22Rv1 (cell line): ENCODE measurements around the gene MYH15.

ENCODE experiments used
- H3K27ac ChIP-seq: fragments of 450-650 bp; 2 replicates; pipeline ENCODE4 v1.5.1; 2017
- CTCF ChIP-seq: fragments of 450-650 bp; IDR thresholded peaks from 2 replicates; pipeline ENCODE4 v1.5.1; 2017; ENCODE audit warnings: mild to moderate bottlenecking
- ZFX ChIP-seq: fragments of 450-650 bp; IDR thresholded peaks from 2 replicates; pipeline ENCODE4 v1.6.1; 2017; ENCODE audit warnings: antibody characterized with exemption, borderline replicate concordance

MYH15 gene

GRCh38 chr3:108509871-108510270, 525 bp downstream of the MYH15 start:
- no peak for TF ChIP-seq ZFX
- no peak for TF ChIP-seq CTCF
- no peak overlapping the region for H3K27ac ChIP-seq

- TF ChIP-seq CTCF (no peak), ZFX (no peak)
- no peak overlapping the region for H3K27ac ChIP-seq
These were observed 1.1 kb downstream of the MYH15 start for GRCh38 chr3:108509263-108509662.

- no peak overlapping the region for H3K27ac ChIP-seq
- TF ChIP-seq ZFX, result no peak
- no peak for TF ChIP-seq CTCF
These were observed 2.5 kb downstream of the MYH15 start for GRCh38 chr3:108507902-108508301.

GRCh38 chr3:108505811-108506210, 4.6 kb downstream of the MYH15 start:
- no peak overlapping the region for H3K27ac ChIP-seq
- no peak for TF ChIP-seq CTCF
- no peak for TF ChIP-seq ZFX

GRCh38 chr3:108503722-108504121, 6.7 kb downstream of the MYH15 start:
- no peak overlapping the region for H3K27ac ChIP-seq
- TF ChIP-seq ZFX, result no peak
- no peak for TF ChIP-seq CTCF

GRCh38 chr3:108501535-108501934, 8.9 kb downstream of the MYH15 start:
- H3K27ac ChIP-seq, result no peak overlapping the region
- TF ChIP-seq CTCF, result no peak
- TF ChIP-seq ZFX, result no peak

- TF ChIP-seq ZFX (no peak), CTCF (no peak)
- no peak overlapping the region for H3K27ac ChIP-seq
These were observed 9.7 kb downstream of the MYH15 start for GRCh38 chr3:108500728-108501127.
